ENCODE data around the gene STRAP.

- no peak for TF ChIP-seq CTCF (IDR thresholded peaks at IDR 0.05)
- no peak for TF ChIP-seq POLR2A (IDR thresholded peaks at IDR 0.05)
- no peak for TF ChIP-seq POLR2AphosphoS5 (IDR thresholded peaks at IDR 0.05)
Observed at GRCh38 chr12:15875863-15876262, 6.3 kb upstream of the STRAP start.
